Neuronal stem cell (in vitro differentiated cells): ENCODE measurements around the gene MYL3.
A peak's percentile ranks its signal among the peaks of the same experiment; 100 is the strongest.

Source experiments
- DNase-seq: peaks from one replicate; pipeline ENCODE4 v3.0.0-alpha.2; 2013; ENCODE audit warnings: low spot score
- H2AFZ ChIP-seq: one replicate; pipeline ENCODE4 v1.6.1; 2013; ENCODE audit warnings: mild to moderate bottlenecking, low read length, inconsistent platforms
- H2AK5ac ChIP-seq: 2 replicates; pipeline ENCODE4 v1.6.1; 2013; ENCODE audit warnings: low read depth, mild to moderate bottlenecking, inconsistent platforms, low read length, moderate library complexity, mixed read lengths
- H2BK120ac ChIP-seq: 2 replicates; pipeline ENCODE4 v1.6.1; 2013; ENCODE audit warnings: low read depth, mild to moderate bottlenecking, inconsistent platforms, low read length, moderate library complexity, mixed read lengths
- H2BK12ac ChIP-seq: one replicate; pipeline ENCODE4 v1.6.1; 2013; ENCODE audit warnings: low read length, inconsistent platforms
- H2BK15ac ChIP-seq: 2 replicates; pipeline ENCODE4 v1.6.1; 2013; ENCODE audit warnings: mild to moderate bottlenecking, low read length, inconsistent platforms, mixed read lengths
- H2BK5ac ChIP-seq: one replicate; pipeline ENCODE4 v1.6.1; 2013; ENCODE audit warnings: inconsistent platforms, mild to moderate bottlenecking, low read length, moderate library complexity
- H3K14ac ChIP-seq: one replicate; pipeline ENCODE4 v1.6.1; 2013; ENCODE audit warnings: low read length, inconsistent platforms
- H3K18ac ChIP-seq: 2 replicates; pipeline ENCODE4 v1.6.1; 2013; ENCODE audit warnings: low read length, inconsistent platforms
- H3K23ac ChIP-seq: 2 replicates; pipeline ENCODE4 v1.6.1; 2013; ENCODE audit warnings: low read depth, mild to moderate bottlenecking, mixed read lengths, low read length, inconsistent platforms; ENCODE audit not compliant: poor library complexity
- H3K27ac ChIP-seq: replicated peaks from 3 replicates; pipeline ENCODE4 v1.5.1; 2013; ENCODE audit warnings: low read length, inconsistent platforms
- H3K27me3 ChIP-seq, 3 experiments: 2 replicates each; pipeline ENCODE4 v1.6.1; 2013; ENCODE audit warnings: low read length in 3 of 3, mild to moderate bottlenecking in 2 of 3, inconsistent platforms in 1 of 3, low read depth in 1 of 3, mixed read lengths in 1 of 3, moderate library complexity in 1 of 3; ENCODE audit not compliant: control insufficient read depth in 3 of 3, insufficient read depth in 3 of 3
- H3K36me3 ChIP-seq, 2 donors: replicated peaks in 1 of 2; 2 replicates each; pipeline ENCODE4 v1.6.1; 2013; ENCODE audit warnings: low read length in 2 of 2; ENCODE audit not compliant: control insufficient read depth in 2 of 2, insufficient read depth in 2 of 2
- H3K4ac ChIP-seq: 2 replicates; pipeline ENCODE4 v1.6.1; 2013; ENCODE audit warnings: inconsistent platforms, mild to moderate bottlenecking, low read length, moderate library complexity
- H3K4me1 ChIP-seq, 2 donors: 1 replicate in 1 of 2; 2 replicates in 1 of 2; pipeline ENCODE4 v1.6.1; 2013; ENCODE audit warnings: low read length in 2 of 2, low read depth in 1 of 2; ENCODE audit not compliant: control insufficient read depth in 2 of 2, insufficient read depth in 1 of 2
- H3K4me2 ChIP-seq: one replicate; pipeline ENCODE4 v1.6.1; 2013; ENCODE audit warnings: mild to moderate bottlenecking, low read length, inconsistent platforms; ENCODE audit not compliant: insufficient read depth, poor library complexity, severe bottlenecking
- H3K4me3 ChIP-seq, 2 donors: 2 replicates each; pipeline ENCODE4 v1.5.1; 2013; ENCODE audit warnings: low read length in 2 of 2, mild to moderate bottlenecking in 2 of 2, inconsistent platforms in 1 of 2, moderate library complexity in 1 of 2
- H3K79me1 ChIP-seq: one replicate; pipeline ENCODE4 v1.6.1; 2013; ENCODE audit warnings: low read depth, mild to moderate bottlenecking, inconsistent platforms, low read length, moderate library complexity
- H3K9ac ChIP-seq: one replicate; pipeline ENCODE4 v1.6.1; 2013; ENCODE audit warnings: mild to moderate bottlenecking, low read depth, low read length, inconsistent platforms; ENCODE audit not compliant: poor library complexity
- H3K9me3 ChIP-seq, 2 donors: replicated peaks in 1 of 2; 2 replicates each; pipeline versions ENCODE3 to v1.6.1; 2013; ENCODE audit warnings: low read length in 2 of 2, mild to moderate bottlenecking in 2 of 2, inconsistent platforms in 1 of 2, low read depth in 1 of 2, mixed read lengths in 1 of 2, moderate library complexity in 1 of 2; ENCODE audit not compliant: control insufficient read depth in 2 of 2, insufficient read depth in 1 of 2
- H4K8ac ChIP-seq: one replicate; pipeline ENCODE4 v1.6.1; 2013; ENCODE audit warnings: low read depth, mild to moderate bottlenecking, inconsistent platforms, low read length, moderate library complexity
- H4K91ac ChIP-seq: one replicate; pipeline ENCODE4 v1.6.1; 2013; ENCODE audit warnings: low read length, low read depth, mild to moderate bottlenecking, inconsistent platforms; ENCODE audit not compliant: poor library complexity
- WGBS, 2 donors: extraction: QIAGEN DNeasy Blood & Tissue Kit; methylation state at CpG; one replicate each; pipeline ENCODE4 v1.1.7; 2013; ENCODE audit warnings: missing lambda C conversion rate in 2 of 2, mixed read lengths in 1 of 2; ENCODE audit not compliant: insufficient read length in 2 of 2, insufficient replicate concordance in 1 of 2; ENCODE audit errors: extremely low coverage in 2 of 2; 5-methylcytosine and 5-hydroxymethylcytosine counted together

MYL3 gene

GRCh38 chr3:46838301-46838700 lies 24.9 kb downstream of the MYL3 start:
- Histone ChIP-seq H3K23ac (no peak overlapping the region), H2BK15ac (no peak overlapping the region), H2BK120ac (no peak overlapping the region), H3K9ac (no peak overlapping the region), H2BK5ac (no peak overlapping the region), H3K79me1 (no peaks in the 10 kb centered on the region), H3K14ac (no peak overlapping the region), H3K36me3 (no peaks in the 10 kb centered on the region), H3K27me3 (peaks cover 0 to 3% (median 0%) of the 10 kb centered on the region in 3 experiments), H3K4me1 (no peaks in the 10 kb centered on the region), H3K4me3 (no peak overlapping the region), H4K91ac (no peak overlapping the region), H3K18ac (no peak overlapping the region), H2AK5ac (no peak overlapping the region), H2BK12ac (no peak overlapping the region), H3K4me2 (no peak overlapping the region), H3K4ac (no peak overlapping the region), H3K27ac (no peak overlapping the region), H2AFZ (no peak overlapping the region), H3K9me3 (peaks cover 3 to 5% of the 10 kb centered on the region in 2 donors), H4K8ac (no peak overlapping the region)
- DNase-seq: no peak
- no CpG with 5 or more reads among the region's 2 CpGs for WGBS, 2 donors

DNA sequence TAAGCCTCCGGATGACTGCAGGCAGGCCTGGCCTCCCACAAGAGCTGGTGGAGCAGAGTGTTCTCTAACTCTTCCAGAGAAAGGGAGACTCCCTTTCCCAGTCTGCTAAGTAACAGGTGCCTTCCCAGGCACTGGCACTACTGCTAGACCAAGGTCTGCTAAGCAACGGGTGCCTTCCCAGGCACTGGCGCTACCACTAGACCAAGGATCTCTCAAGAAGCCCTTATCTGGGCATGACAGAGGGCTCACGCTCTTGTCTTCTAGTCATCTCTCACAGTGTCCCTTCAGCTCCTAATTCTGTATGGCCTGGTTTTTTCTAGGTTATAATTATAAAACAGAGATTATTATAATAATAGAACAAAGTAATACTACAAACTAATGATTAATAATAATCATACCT lies 27.8 kb downstream of the MYL3 start:
- no CpG with 5 or more reads among the region's 4 CpGs for WGBS, 2 donors
- no peak overlapping the region for H2AFZ ChIP-seq
- peak overlapping the region; percentile 25 for H3K18ac ChIP-seq
- no peak overlapping the region for H3K4me3 ChIP-seq
- H3K4ac ChIP-seq: no peak overlapping the region
- peaks cover 3 to 5% of the 10 kb centered on the region in 2 donors for H3K9me3 ChIP-seq
- no peak overlapping the region for H4K8ac ChIP-seq
- no peak overlapping the region for H3K23ac ChIP-seq
- H2BK15ac ChIP-seq: no peak overlapping the region
- H3K4me2 ChIP-seq: no peak overlapping the region
- H3K14ac ChIP-seq: no peak overlapping the region
- no peak overlapping the region for H2BK5ac ChIP-seq
- no peaks in the 10 kb centered on the region for H3K36me3 ChIP-seq
- H3K9ac ChIP-seq: no peak overlapping the region
- H3K4me1 ChIP-seq: no peaks in the 10 kb centered on the region
- no peak overlapping the region for H3K27ac ChIP-seq
- no peak overlapping the region for H2BK12ac ChIP-seq
- H2BK120ac ChIP-seq: no peak overlapping the region
- H4K91ac ChIP-seq: no peak overlapping the region
- peaks cover 0 to 3% (median 0%) of the 10 kb centered on the region in 3 experiments for H3K27me3 ChIP-seq
- DNase-seq: no peak
- no peak overlapping the region for H2AK5ac ChIP-seq
- no peaks in the 10 kb centered on the region for H3K79me1 ChIP-seq

- no peak overlapping the region for H3K4ac ChIP-seq
- no peak overlapping the region for H3K9ac ChIP-seq
- no peak overlapping the region for H2AK5ac ChIP-seq
- H2AFZ ChIP-seq: no peak overlapping the region
- H3K4me1 ChIP-seq: no peaks in the 10 kb centered on the region
- no peak overlapping the region for H2BK12ac ChIP-seq
- H2BK5ac ChIP-seq: no peak overlapping the region
- H3K36me3 ChIP-seq: no peaks in the 10 kb centered on the region
- no CpG with 5 or more reads among the region's 12 CpGs for WGBS, 2 donors
- no peak overlapping the region for H3K14ac ChIP-seq
- H3K27me3 ChIP-seq: peaks cover 0 to 3% (median 0%) of the 10 kb centered on the region in 3 experiments
- no peak overlapping the region for H2BK120ac ChIP-seq
- H3K4me2 ChIP-seq: no peak overlapping the region
- H4K8ac ChIP-seq: no peak overlapping the region
- H3K27ac ChIP-seq: no peak overlapping the region
- H3K9me3 ChIP-seq: peaks cover 3 to 5% of the 10 kb centered on the region in 2 donors
- no peak for DNase-seq
- no peak overlapping the region for H2BK15ac ChIP-seq
- H3K23ac ChIP-seq: no peak overlapping the region
- no peak overlapping the region for H3K18ac ChIP-seq
- no peak overlapping the region for H3K4me3 ChIP-seq
- H3K79me1 ChIP-seq: no peaks in the 10 kb centered on the region
- no peak overlapping the region for H4K91ac ChIP-seq
Measured at GRCh38 chr3:46835054-46835453, 28.2 kb downstream of the MYL3 start.

DNA sequence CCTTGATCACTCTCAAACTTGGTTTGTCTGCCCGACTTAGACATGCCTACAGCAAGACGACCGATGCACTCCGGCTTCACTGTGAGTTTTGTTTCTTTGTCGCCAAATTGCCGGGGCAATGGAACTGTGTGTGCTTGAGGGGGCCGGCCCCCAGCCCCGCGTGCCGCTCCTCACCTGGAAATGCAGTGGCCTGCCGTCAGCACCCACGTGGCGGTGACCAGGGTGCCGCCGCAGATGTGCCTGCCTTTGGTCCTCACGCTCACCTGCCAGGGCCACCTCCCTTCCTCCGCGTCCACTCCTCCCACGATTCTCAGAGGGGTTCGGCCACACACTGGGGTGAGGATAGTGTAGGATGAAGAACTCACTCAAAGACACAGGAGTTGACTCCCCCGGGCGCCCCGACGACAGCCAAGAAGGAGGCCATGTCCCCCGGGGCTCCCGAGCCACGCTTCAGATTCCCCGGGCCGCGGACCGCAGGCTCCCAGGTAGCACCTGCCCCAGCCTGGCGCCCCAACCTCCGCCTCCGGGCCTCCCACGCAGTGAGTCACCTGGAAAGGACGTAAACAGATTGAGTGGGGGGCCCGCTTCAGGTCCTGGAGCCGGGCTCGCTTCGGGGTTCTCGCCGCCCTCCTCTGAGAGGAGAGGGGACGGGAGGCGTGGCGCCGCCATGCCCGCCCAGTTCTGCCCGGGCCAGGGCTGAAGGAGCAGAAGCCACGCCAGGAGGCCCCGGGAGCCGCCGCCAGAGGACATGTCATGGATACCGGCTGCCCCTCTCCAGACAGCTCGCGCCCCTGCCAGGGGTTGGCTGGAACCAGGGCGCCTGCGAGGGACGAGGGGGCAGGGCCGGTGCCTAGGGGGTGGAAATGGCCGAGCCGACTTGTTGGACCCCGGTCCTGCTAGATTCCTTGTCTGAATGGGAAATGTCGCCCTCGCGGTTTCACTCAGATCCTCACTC lies 29.6 kb downstream of the MYL3 start:
- no peak overlapping the region for H3K9ac ChIP-seq
- no peaks in the 10 kb centered on the region for H3K79me1 ChIP-seq
- no peak overlapping the region for H3K4me2 ChIP-seq
- H2BK120ac ChIP-seq: no peak overlapping the region
- no peak overlapping the region for H2AFZ ChIP-seq
- no peak overlapping the region for H3K4me3 ChIP-seq
- peak overlapping the region; percentile 48 for H2AK5ac ChIP-seq
- no peak overlapping the region for H4K91ac ChIP-seq
- H3K14ac ChIP-seq: no peak overlapping the region
- no peak overlapping the region for H3K27ac ChIP-seq
- DNase-seq: no peak
- H2BK12ac ChIP-seq: no peak overlapping the region
- no peak overlapping the region for H2BK5ac ChIP-seq
- H3K9me3 ChIP-seq: peaks cover 0 to 5% of the 10 kb centered on the region in 2 donors
- H3K4me1 ChIP-seq: no peaks in the 10 kb centered on the region
- H3K18ac ChIP-seq: peak overlapping the region; percentile 44
- H3K36me3 ChIP-seq: no peaks in the 10 kb centered on the region
- H3K23ac ChIP-seq: no peak overlapping the region
- WGBS, 2 donors: no CpG with 5 or more reads among the region's 65 CpGs
- peaks cover 0 to 3% (median 0%) of the 10 kb centered on the region in 3 experiments for H3K27me3 ChIP-seq
- peak overlapping the region; percentile 8 for H2BK15ac ChIP-seq
- no peak overlapping the region for H3K4ac ChIP-seq
- H4K8ac ChIP-seq: no peak overlapping the region
